Dendritic cell treated with granulocyte-macrophage colony-stimulating factor and Interleukin-4, amounts not matched to agents 40 ng/mL and 50 ng/mL, for 4 days (primary cell): Measurements from ENCODE around the gene CLEC2D.
A peak's percentile ranks its signal among the peaks of the same experiment; 100 is the strongest.
"Not testable (repeated sequence)": the region's sequence is repeated elsewhere in the genome, so short reads cannot be mapped to it uniquely, and the experiment has no call there.

ENCODE experiments used
- H3K27ac Mint-ChIP-seq: one replicate; pipeline ENCODE4 v1.8.0; 2022; ENCODE audit warnings: mild to moderate bottlenecking, mixed read lengths
- H3K27me3 Mint-ChIP-seq: one replicate; pipeline ENCODE4 v1.8.0; 2022; ENCODE audit warnings: mild to moderate bottlenecking, mixed read lengths
- H3K36me3 Mint-ChIP-seq: one replicate; pipeline ENCODE4 v1.8.0; 2022; ENCODE audit warnings: low read depth, mixed read lengths
- H3K4me1 Mint-ChIP-seq: one replicate; pipeline ENCODE4 v1.8.0; 2022; ENCODE audit warnings: low read depth, mixed read lengths
- H3K4me3 Mint-ChIP-seq: one replicate; pipeline ENCODE4 v1.8.0; 2022; ENCODE audit warnings: mild to moderate bottlenecking, moderate library complexity, mixed read lengths
- H3K9me3 Mint-ChIP-seq: one replicate; pipeline ENCODE4 v1.8.0; 2022; ENCODE audit warnings: mixed read lengths
- intact Hi-C: fragments of 100-400 bp; cut with micrococcal nuclease; formaldehyde crosslinking; loops from one replicate; pipeline ENCODE4 v1.15.0; 2022

CLEC2D gene

DNA sequence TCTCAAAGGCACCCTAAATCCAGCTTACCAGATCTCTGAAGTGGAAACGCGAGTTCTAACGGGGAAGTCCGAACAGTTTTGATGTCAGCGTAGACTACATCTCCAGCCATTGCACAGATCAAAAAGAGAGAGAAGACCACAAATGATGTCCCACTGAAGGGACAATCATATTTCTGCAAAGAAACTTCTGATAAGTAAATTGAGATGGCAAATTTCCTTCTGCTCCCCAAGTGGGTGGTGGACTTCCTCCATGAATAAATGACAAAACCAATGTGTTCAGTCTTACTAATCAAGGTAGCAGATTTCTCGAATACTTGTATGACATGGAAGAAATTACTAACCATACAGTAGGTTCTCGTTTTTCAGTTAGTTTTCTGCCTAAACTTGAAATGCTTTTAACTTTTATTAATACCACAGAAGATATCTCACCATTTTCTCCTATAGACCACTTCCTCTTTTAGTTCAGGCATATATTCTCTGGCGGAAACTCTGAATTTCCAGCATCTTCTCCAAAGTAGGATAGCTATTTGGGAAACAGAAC is 63.5 kb downstream of the CLEC2D start, which contains the start of gene CLECL1:
Gene CLECL1 (minus strand): TSS at position 177 of the 541 bp plus-strand sequence.
- Mint-ChIP-seq H3K36me3 (no peaks in the 10 kb centered on the region), H3K4me3 (peak within 1 kb of the TSS; percentile 60), H3K27me3 (no peaks in the 10 kb centered on the region), H3K9me3 (no peaks in the 10 kb centered on the region), H3K4me1 (peaks cover 34% of the 10 kb centered on the region), H3K27ac (peak within 1 kb of the TSS; percentile 88)
- intact Hi-C loops: no loop called here

DNA sequence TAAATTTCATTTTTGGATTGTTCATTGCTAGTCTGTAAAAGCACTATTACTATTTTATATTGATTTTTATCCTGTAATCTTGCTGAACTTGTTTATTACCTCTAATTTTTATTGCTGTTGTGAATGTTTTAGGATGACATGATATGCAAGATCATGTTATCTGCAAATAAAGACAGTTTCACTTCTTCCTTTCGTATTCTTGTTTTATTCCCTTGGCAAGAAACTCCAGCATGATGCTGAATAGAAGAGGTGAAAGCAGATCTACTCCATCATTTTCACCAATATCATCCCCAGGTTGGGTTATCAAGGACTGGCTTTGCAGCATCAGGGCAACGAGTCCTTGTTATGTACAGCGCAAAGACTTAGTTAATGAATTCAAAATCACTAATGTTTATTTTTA is 66.1 kb downstream of the CLEC2D start:
- Mint-ChIP-seq H3K4me3 (no peak overlapping the region), H3K9me3 (no peaks in the 10 kb centered on the region), H3K27ac (peak overlapping the region; percentile 95), H3K36me3 (peaks cover 9% of the 10 kb centered on the region), H3K4me1 (peaks cover 50% of the 10 kb centered on the region), H3K27me3 (no peaks in the 10 kb centered on the region)
- intact Hi-C loops: no loop called here

DNA sequence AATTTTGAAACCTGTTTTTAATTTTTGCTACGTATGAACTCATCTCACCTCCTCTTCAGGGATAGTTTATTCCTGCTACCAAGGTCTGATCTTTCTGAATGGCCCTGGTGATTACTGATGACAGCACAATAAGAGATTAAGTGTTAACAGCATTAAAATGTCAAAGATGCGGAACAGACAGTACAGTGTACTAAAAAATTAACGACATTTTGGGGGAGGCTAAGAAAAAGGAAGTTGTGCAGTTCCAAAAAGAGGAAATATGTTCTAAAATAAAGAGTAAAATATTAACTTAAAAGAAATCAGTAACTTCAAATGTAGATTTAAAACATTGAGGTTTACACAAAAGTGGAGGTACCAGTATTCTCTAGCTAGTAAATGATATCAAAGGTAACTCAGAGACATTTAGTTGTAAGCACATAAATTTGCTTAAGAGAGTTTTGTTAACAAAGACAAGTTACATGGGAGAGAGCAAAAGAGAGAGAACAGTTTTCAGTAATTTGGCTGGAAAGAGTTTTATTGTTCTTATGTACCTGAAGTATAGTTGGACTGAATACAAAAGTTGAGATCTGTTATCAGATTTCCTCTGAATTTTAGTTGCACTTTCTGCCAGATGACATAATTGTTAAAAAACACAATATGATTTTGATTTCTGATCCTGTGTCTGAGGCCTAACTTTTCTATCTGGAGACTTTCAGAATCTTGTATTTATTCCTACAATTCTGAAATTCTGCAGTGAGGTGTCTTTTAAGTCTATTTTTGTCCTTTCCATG is 67.6 kb downstream of the CLEC2D start:
- intact Hi-C loops: no loop called here

DNA sequence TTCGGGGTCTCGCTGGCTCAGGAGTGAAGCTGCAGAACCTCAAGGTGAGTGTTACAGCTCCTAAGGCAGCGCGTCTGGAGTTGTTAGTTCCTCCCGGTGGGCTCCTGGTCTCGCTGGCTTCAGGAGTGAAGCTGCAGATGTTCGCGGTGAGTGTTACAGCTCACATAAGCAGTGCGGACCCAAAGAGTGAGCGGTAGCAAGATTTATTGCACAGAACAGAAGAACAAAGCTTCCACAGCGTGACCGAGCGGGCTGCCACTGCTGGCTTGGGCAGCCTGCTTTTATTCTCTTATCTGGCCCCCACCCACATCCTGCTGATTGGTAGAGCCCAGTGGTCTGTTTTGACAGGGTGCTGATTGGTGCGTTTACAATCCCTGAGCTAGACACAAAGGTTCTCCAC is 69.4 kb downstream of the CLEC2D start:
- intact Hi-C loops, H3K9me3 Mint-ChIP-seq, H3K27me3 Mint-ChIP-seq, H3K36me3 Mint-ChIP-seq, H3K4me3 Mint-ChIP-seq: not testable (repeated sequence)
- Mint-ChIP-seq H3K4me1 (peaks cover 65% of the 10 kb centered on the region), H3K27ac (peak overlapping the region; percentile 95)

More for the DNA sequence above, 67.6 kb downstream of the CLEC2D start:
- Mint-ChIP-seq H3K27me3 (no peaks in the 10 kb centered on the region), H3K9me3 (no peaks in the 10 kb centered on the region), H3K4me1 (peaks cover 51% of the 10 kb centered on the region), H3K4me3 (no peak overlapping the region), H3K36me3 (peaks cover 9% of the 10 kb centered on the region), H3K27ac (peak overlapping the region; percentile 95)

DNA sequence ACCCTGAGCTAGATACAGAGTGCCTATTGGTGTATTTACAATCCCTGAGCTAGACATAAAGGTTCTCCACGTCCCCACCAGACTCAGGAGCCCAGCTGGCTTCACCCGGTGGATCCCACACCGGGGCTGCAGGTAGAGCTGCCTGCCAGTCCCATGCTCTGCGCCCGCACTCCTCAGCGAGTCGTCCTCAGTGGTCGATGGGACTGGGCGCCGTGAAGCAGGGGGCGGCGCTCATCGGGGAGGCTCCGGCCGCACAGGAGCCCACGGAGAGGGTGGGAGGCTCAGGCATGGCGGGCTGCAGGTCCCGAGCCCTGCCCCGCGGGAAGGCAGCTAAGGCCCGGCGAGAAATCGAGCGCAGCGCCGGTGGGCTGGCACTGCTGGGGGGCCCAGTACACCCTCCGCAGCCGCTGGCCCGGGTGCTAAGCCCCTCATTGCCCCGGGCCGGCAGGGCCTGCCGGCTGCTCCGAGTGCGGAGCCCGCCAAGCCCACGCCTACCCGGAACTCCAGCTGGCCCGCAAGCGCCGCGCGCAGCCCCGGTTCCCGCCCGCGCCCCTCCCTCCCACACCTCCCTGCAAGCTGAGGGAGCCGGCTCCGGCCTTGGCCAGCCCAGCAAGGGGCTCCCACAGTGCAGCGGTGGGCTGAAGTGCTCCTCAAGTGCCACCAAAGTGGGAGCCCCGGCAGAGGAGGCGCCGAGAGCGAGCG is 70.0 kb downstream of the CLEC2D start:
- intact Hi-C loops: loop anchor here (10.0 kb wide), 1 partner anchor 255 kb away; the partner anchor contains the start of gene CLEC1B
- H3K4me1 Mint-ChIP-seq: peaks cover 65% of the 10 kb centered on the region
- not testable (repeated sequence) for H3K27me3 Mint-ChIP-seq, H3K9me3 Mint-ChIP-seq, H3K36me3 Mint-ChIP-seq
- peak overlapping the region; percentile 95 for H3K27ac Mint-ChIP-seq
- H3K4me3 Mint-ChIP-seq: peak overlapping the region; percentile 64

DNA sequence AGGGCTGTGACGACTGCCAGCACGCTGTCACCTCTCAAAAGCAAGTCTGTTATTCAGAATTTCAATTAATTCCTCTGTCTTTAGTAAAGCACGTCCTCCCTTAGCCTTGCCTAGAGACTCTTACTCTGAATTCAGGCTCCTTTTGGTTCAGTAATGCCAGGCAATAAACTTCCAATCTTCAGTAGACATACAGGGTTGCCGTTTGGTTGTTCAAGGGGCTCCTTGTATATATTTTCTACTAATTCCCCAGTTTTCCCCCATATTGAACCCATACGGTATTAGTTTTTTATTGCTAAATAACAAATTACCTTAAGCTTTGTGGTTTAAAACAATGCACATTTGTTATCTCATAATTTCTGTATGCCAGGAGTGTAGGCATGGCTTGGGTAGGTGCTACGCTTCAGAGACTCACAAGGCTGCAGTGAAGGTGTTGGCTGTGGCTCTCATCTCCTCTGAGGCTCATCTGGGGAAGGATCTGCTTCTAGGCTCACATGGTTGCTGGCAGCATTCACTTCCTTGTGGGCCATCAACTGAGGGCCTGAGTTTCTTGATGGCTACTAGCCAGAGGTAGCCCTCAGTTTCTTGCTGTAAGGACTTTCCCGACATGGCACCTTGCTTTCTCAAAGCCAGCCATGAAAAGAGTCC is 70.7 kb downstream of the CLEC2D start:
- no peaks in the 10 kb centered on the region for H3K9me3 Mint-ChIP-seq
- H3K27ac Mint-ChIP-seq: peak overlapping the region; percentile 83
- peaks cover 9% of the 10 kb centered on the region for H3K36me3 Mint-ChIP-seq
- H3K4me3 Mint-ChIP-seq: peak overlapping the region; percentile 64
- H3K27me3 Mint-ChIP-seq: no peaks in the 10 kb centered on the region
- peaks cover 66% of the 10 kb centered on the region for H3K4me1 Mint-ChIP-seq
- intact Hi-C loops: loop anchor here (10.0 kb wide), 1 partner anchor 255 kb away; the partner anchor contains the start of gene CLEC1B

DNA sequence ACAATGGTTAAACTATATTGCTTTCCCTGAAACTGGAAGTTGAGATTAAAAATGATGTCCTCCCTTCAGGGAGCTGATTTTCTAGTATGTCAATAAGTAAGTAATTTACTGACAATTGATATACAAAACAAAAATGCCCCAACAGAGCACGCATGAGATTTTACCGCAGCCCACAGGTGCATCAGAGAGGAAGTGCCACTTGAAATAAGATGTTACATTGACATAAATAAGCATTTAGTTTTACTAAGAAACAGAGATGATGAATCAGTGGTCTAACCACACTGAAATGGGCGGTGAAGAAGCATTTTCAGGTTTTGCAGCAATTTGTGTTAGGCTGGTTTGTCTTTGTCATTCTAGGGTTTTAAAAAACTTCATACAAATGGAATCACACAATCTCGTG is 72.2 kb downstream of the CLEC2D start:
- peaks cover 53% of the 10 kb centered on the region for H3K4me1 Mint-ChIP-seq
- H3K27me3 Mint-ChIP-seq: no peaks in the 10 kb centered on the region
- H3K9me3 Mint-ChIP-seq: no peaks in the 10 kb centered on the region
- H3K27ac Mint-ChIP-seq: peak overlapping the region; percentile 74
- H3K4me3 Mint-ChIP-seq: peak overlapping the region; percentile 42
- intact Hi-C loops: loop anchor here (10.0 kb wide), 1 partner anchor 253 kb away; the partner anchor contains the start of gene CLEC1B
- peaks cover 9% of the 10 kb centered on the region for H3K36me3 Mint-ChIP-seq

DNA sequence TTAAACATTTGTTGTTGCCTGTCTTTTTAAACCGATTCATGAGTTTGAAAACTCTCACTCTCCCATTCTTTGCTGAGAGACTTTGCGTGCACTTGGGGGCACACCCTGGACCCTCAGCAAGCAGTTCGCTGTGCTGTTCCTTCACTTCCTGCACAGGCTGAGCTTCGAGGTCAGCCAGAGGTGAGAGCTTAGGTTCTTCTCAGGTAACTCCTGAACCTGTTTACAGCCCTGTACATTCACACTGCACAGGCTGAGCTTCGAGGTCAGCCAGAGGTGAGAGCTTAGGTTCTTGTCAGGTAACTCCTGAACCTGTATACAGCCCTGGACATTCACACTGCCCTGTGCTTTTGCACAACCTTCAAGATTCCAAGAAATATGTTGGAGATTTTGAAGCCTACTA is 73.1 kb downstream of the CLEC2D start:
- intact Hi-C loops: loop anchor here (10.0 kb wide), 1 partner anchor 252 kb away; the partner anchor contains the start of gene CLEC1B
- no peaks in the 10 kb centered on the region for H3K27me3 Mint-ChIP-seq
- peaks cover 52% of the 10 kb centered on the region for H3K4me1 Mint-ChIP-seq
- H3K9me3 Mint-ChIP-seq: no peaks in the 10 kb centered on the region
- peak overlapping the region; percentile 74 for H3K27ac Mint-ChIP-seq
- H3K36me3 Mint-ChIP-seq: peaks cover 9% of the 10 kb centered on the region
- H3K4me3 Mint-ChIP-seq: no peak overlapping the region

DNA sequence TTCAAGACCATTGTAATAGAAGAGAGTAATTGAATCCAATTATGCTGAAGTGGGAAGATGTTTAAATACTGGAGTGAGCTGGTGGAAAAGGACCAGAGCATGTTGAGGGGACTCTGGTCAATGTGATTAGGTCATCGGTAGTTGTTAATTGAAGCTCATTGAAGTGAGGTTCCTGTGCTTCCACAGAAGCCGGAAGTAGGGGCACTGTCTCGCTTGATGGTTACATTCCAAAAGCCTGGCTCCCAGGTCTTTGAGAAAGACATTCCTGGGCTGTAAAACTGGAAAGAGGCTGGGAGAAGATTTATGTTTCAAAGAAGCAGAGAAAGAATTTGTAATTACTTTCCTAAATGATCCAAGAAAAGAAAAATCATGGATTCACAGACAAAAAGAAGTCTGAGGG is 75.7 kb downstream of the CLEC2D start:
- Mint-ChIP-seq H3K27me3 (no peaks in the 10 kb centered on the region), H3K4me1 (peaks cover 39% of the 10 kb centered on the region), H3K4me3 (no peak overlapping the region), H3K36me3 (no peaks in the 10 kb centered on the region), H3K9me3 (no peaks in the 10 kb centered on the region), H3K27ac (no peak overlapping the region)
- intact Hi-C loops: loop anchor here (10.0 kb wide), 1 partner anchor 250 kb away; the partner anchor contains the start of gene CLEC1B
